Gastrocnemius medialis (tissue), 4 donors: ENCODE results near the gene KLHL34. TPM values are rescaled to one million over a fixed set of nuclear protein-coding genes. Genes with fewer than 3 reads are reported as not detected.

Source experiments
- ATAC-seq, 2 donors: fragments of 150-250 bp; one replicate each; pipeline ENCODE4 v1.9.1; 2016
- DNase-seq, 2 donors: peaks; one replicate each; pipeline ENCODE4 v3.0.0-alpha.2; 2019
- H3K27ac ChIP-seq, 4 donors: fragments of 200-600 bp; sonication (generic); 1 replicate in 1 of 4; 2 replicates in 3 of 4; pipeline ENCODE4 v1.5.1; 2016 to 2018; ENCODE audit warnings: mild to moderate bottlenecking in 2 of 4, moderate library complexity in 1 of 4
- H3K27me3 ChIP-seq, 3 donors: fragments of 200-600 bp; sonication (generic) in 2 of 3; 1 replicate in 1 of 3; 2 replicates in 2 of 3; pipeline versions ENCODE4 v1.5.1 to v1.6.0; 2016 to 2019; ENCODE audit warnings: mild to moderate bottlenecking in 1 of 3, moderate library complexity in 1 of 3
- H3K36me3 ChIP-seq, 2 donors: fragments of 200-600 bp; sonication (generic) in 1 of 2; one replicate each; pipeline ENCODE4 v1.5.1; 2017 to 2018
- H3K4me1 ChIP-seq, 2 donors: fragments of 200-600 bp; sonication (generic) in 1 of 2; one replicate each; pipeline ENCODE4 v1.5.1; 2016 to 2017; ENCODE audit warnings: mild to moderate bottlenecking in 2 of 2
- H3K4me3 ChIP-seq, 4 donors: fragments of 200-600 bp; sonication (generic) in 3 of 4; 1 replicate in 1 of 4; 2 replicates in 3 of 4; pipeline ENCODE4 v1.5.1; 2016 to 2019; ENCODE audit warnings: mild to moderate bottlenecking in 2 of 4
- H3K9me3 ChIP-seq, 3 donors: fragments of 200-600 bp; sonication (generic) in 2 of 3; 1 replicate in 1 of 3; 2 replicates in 2 of 3; pipeline ENCODE4 v1.5.1; 2016 to 2019
- CTCF ChIP-seq, 5 experiments: fragments of 450-650 bp in 3 of 5; fragments of 200-600 bp in 2 of 5; sonication (generic) in 2 of 5; IDR thresholded peaks in 4 of 5; conservative IDR thresholded peaks in 1 of 5; 1 replicate in 4 of 5; 2 replicates in 1 of 5; pipeline ENCODE4 v1.5.1; 2016 to 2019; ENCODE audit warnings: antibody characterized with exemption in 5 of 5, mild to moderate bottlenecking in 3 of 5, moderate library complexity in 3 of 5
- POLR2A ChIP-seq, 2 donors: fragments of 450-650 bp; IDR thresholded peaks; one replicate each; pipeline ENCODE4 v1.6.1; 2017; ENCODE audit warnings: antibody characterized with exemption in 2 of 2, mild to moderate bottlenecking in 2 of 2, moderate library complexity in 2 of 2
- in situ Hi-C, 4 donors: fragments of 200-750 bp; cut with MboI; loops; one replicate each; pipeline versions ENCODE4 v1.15.0 to v1.8.0; 2017; ENCODE audit warnings: low sequenced_read_pairs in 4 of 4
- intact Hi-C: fragments of 100-400 bp; cut with DNase I; formaldehyde crosslinking; loops from one replicate; pipeline ENCODE4 v1.15.1; 2023; ENCODE audit warnings: low total_unique reads
- total RNA-seq, 4 donors: library from RNA; depleted of rRNA; stranded (reverse); fragments of >200 nt; gene quantifications; one replicate each; pipeline versions ENCODE4 v1.1.0 to v1.2.3, GENCODE V29; 2016

Gene KLHL34
- total RNA-seq, 4 donors from 2014 or later: 2.2 to 6.2 (median 3.4) TPM

GRCh38 chrX:21659320-21659719 lies 1.2 kb upstream of the KLHL34 start:
- Histone ChIP-seq H3K9me3 (no peaks in the 10 kb centered on the region), H3K27me3 (no peaks in the 10 kb centered on the region), H3K4me1 (peaks cover 0 to 25% of the 10 kb centered on the region in 2 donors), H3K36me3 (no peaks in the 10 kb centered on the region), H3K27ac (peak overlapping the region; percentile 92 to 95 (median 93)), H3K4me3 (peak overlapping the region; percentile 36 to 57 (median 54))
- intact Hi-C loops: loop anchor here (5.0 kb wide), 2 partner anchors 78 to 283 kb away; partner anchors contain the start of gene SMS
- no peak for ATAC-seq
- TF ChIP-seq CTCF (IDR thresholded peaks at IDR 0.05 in 4 of 5, conservative IDR thresholded peaks at IDR 0.05 in 1 of 5) (no peak), POLR2A (IDR thresholded peaks at IDR 0.05) (no peak)
- no peak for DNase-seq
- in situ Hi-C loops: no loop called here

- in situ Hi-C loops: no loop called here
- Histone ChIP-seq H3K27ac (peak overlapping the region; percentile 92 to 95 (median 93)), H3K9me3 (no peaks in the 10 kb centered on the region), H3K4me3 (peak overlapping the region; percentile 48 to 57 (median 54)), H3K27me3 (no peaks in the 10 kb centered on the region), H3K4me1 (peaks cover 0 to 23% of the 10 kb centered on the region in 2 donors), H3K36me3 (no peaks in the 10 kb centered on the region)
- ATAC-seq (peak; percentile 68 to 69), DNase-seq (peak; percentile 45 to 73)
- intact Hi-C loops: loop anchor here (5.0 kb wide), 2 partner anchors 79 to 284 kb away; partner anchors contain the start of gene SMS
- TF ChIP-seq POLR2A (IDR thresholded peaks at IDR 0.05) (peak in 1 of 2 donors; percentile 8), CTCF (IDR thresholded peaks at IDR 0.05 in 4 of 5, conservative IDR thresholded peaks at IDR 0.05 in 1 of 5) (no peak)
Observed at GRCh38 chrX:21658746-21659145, 616 bp upstream of the KLHL34 start.

- ATAC-seq: peak; percentile 3 to 11
Observed at GRCh38 chrX:21657318-21658151, 595 bp downstream of the KLHL34 start.

More at GRCh38 chrX:21657318-21658151, 595 bp downstream of the KLHL34 start:
- in situ Hi-C loops: no loop called here
- Histone ChIP-seq H3K9me3 (no peaks in the 10 kb centered on the region), H3K4me1 (peaks cover 0 to 20% of the 10 kb centered on the region in 2 donors), H3K36me3 (no peaks in the 10 kb centered on the region), H3K27ac (peak overlapping the region; percentile 92 to 95 (median 93)), H3K27me3 (no peaks in the 10 kb centered on the region), H3K4me3 (peak overlapping the region; percentile 48 to 57 (median 54))
- peak; percentile 12 to 60 for DNase-seq
- intact Hi-C loops: loop anchor here (5.0 kb wide), 2 partner anchors 80 to 285 kb away; partner anchors contain the start of gene SMS
- TF ChIP-seq CTCF (IDR thresholded peaks at IDR 0.05 in 4 of 5, conservative IDR thresholded peaks at IDR 0.05 in 1 of 5) (no peak), POLR2A (IDR thresholded peaks at IDR 0.05) (peak in 1 of 2 donors; percentile 13)
